H1 (cell line): ENCODE results near the gene PRDM15. TPM values are rescaled to one million over a fixed set of nuclear protein-coding genes. Genes with fewer than 3 reads are reported as not detected.
A peak's percentile ranks its signal among the peaks of the same experiment; 100 is the strongest.

ENCODE experiments used
- CTCF ChIA-PET: fragments of 300-600 bp; sonication (Branson Sonifier 250); formaldehyde crosslinking; loops from one replicate; lab custom pipeline; 2021; ENCODE audit not compliant: partially characterized antibody; lab: Charles Lee
- POLR2A ChIA-PET: fragments of 300-600 bp; sonication (Branson Sonifier 250); formaldehyde crosslinking; loops from one replicate; lab custom pipeline; 2021; ENCODE audit warnings: inconsistent platforms; ENCODE audit not compliant: partially characterized antibody; lab: Charles Lee
- DNase-seq, 2 experiments: peaks; one replicate each; pipeline versions ENCODE4 v3.0.0 to v3.0.0-alpha.2; 2010 to 2022; ENCODE audit warnings: low spot score in 2 of 2, low read depth in 1 of 2, mixed read lengths in 1 of 2
- FAIRE-seq: peaks from 2 replicates; lab custom pipeline; 2011; peaks lifted over from hg19 to GRCh38; lab: Jason Lieb, UNC
- H2AFZ ChIP-seq: 2 replicates; pipeline ENCODE4 v1.8.1; 2012; ENCODE audit warnings: low read length, inconsistent platforms
- H2AK5ac ChIP-seq: 2 replicates; pipeline ENCODE4 v1.6.1; 2013; ENCODE audit warnings: low read depth, low read length
- H2BK120ac ChIP-seq: replicated peaks from 2 replicates; pipeline ENCODE3; 2013; ENCODE audit warnings: low read depth, low read length, inconsistent platforms
- H2BK12ac ChIP-seq: 2 replicates; pipeline ENCODE4 v1.6.1; 2013; ENCODE audit warnings: low read depth, low read length
- H2BK15ac ChIP-seq: 2 replicates; pipeline ENCODE4 v1.6.1; 2013; ENCODE audit warnings: low read length
- H2BK20ac ChIP-seq: 2 replicates; pipeline ENCODE4 v1.6.1; 2013; ENCODE audit warnings: low read length
- H2BK5ac ChIP-seq: 2 replicates; pipeline ENCODE4 v1.6.1; 2013; ENCODE audit warnings: low read depth, low read length
- H3K14ac ChIP-seq: 2 replicates; pipeline ENCODE4 v1.6.1; 2013; ENCODE audit warnings: inconsistent platforms; ENCODE audit not compliant: insufficient read length
- H3K18ac ChIP-seq: 2 replicates; pipeline ENCODE4 v1.6.1; 2013; ENCODE audit warnings: low read length; ENCODE audit errors: extremely low read depth
- H3K23ac ChIP-seq: 2 replicates; pipeline ENCODE4 v1.6.1; 2013; ENCODE audit warnings: inconsistent platforms; ENCODE audit not compliant: insufficient read length
- H3K23me2 ChIP-seq: 2 replicates; pipeline ENCODE4 v1.6.1; 2013; ENCODE audit warnings: low read depth, low read length
- H3K27ac ChIP-seq: 2 replicates; pipeline ENCODE4 v1.6.1; 2011; ENCODE audit warnings: low read depth, low read length, inconsistent platforms
- H3K27me3 ChIP-seq, 4 experiments: replicated peaks in 1 of 4; 1 replicate in 1 of 4; 2 replicates in 3 of 4; pipeline versions ENCODE4 v1.6.1 to v1.8.1; 2011 to 2013; ENCODE audit warnings: low read length in 3 of 4, mild to moderate bottlenecking in 3 of 4, inconsistent platforms in 2 of 4, mixed read lengths in 2 of 4, moderate library complexity in 1 of 4; ENCODE audit not compliant: control insufficient read depth in 3 of 4, insufficient read depth in 3 of 4; ENCODE audit errors: extremely low read depth in 1 of 4
- H3K36me3 ChIP-seq, 4 experiments: 2 replicates each; pipeline versions ENCODE4 v1.6.1 to v1.8.1; 2011 to 2013; ENCODE audit warnings: mild to moderate bottlenecking in 4 of 4, low read length in 3 of 4, moderate library complexity in 2 of 4, control low read depth in 1 of 4, inconsistent platforms in 1 of 4; ENCODE audit not compliant: insufficient read depth in 4 of 4, control insufficient read depth in 2 of 4
- H3K4ac ChIP-seq: replicated peaks from 2 replicates; pipeline ENCODE3; 2013; ENCODE audit warnings: low read length, low read depth, mixed read lengths, inconsistent platforms; ENCODE audit not compliant: insufficient read length
- H3K4me1 ChIP-seq, 4 experiments: replicated peaks in 1 of 4; 1 replicate in 1 of 4; 2 replicates in 3 of 4; pipeline versions ENCODE4 v1.6.1 to v1.8.1; 2011 to 2013; ENCODE audit warnings: low read length in 3 of 4, inconsistent platforms in 2 of 4, mixed read lengths in 1 of 4; ENCODE audit not compliant: insufficient read depth in 4 of 4, control insufficient read depth in 3 of 4
- H3K4me2 ChIP-seq, 2 experiments: 2 replicates each; pipeline versions ENCODE4 v1.6.1 to v1.8.1; 2011 to 2013; ENCODE audit warnings: low read depth in 2 of 2, low read length in 2 of 2, control low read depth in 1 of 2, inconsistent platforms in 1 of 2, mild to moderate bottlenecking in 1 of 2; ENCODE audit not compliant: insufficient read depth in 1 of 2
- H3K4me3 ChIP-seq, 4 experiments: fragments of 200-600, 300-600 bp in 1 of 4; sonication (generic), shearing (Covaris generic), sonication (Bioruptor Twin) in 1 of 4; 2 replicates each; pipeline versions ENCODE4 v1.5.1 to v1.8.1; 2011 to 2016; ENCODE audit warnings: low read length in 4 of 4, low read depth in 3 of 4, control low read depth in 2 of 4, inconsistent platforms in 2 of 4, mild to moderate bottlenecking in 2 of 4, mixed read lengths in 1 of 4, moderate library complexity in 1 of 4; ENCODE audit not compliant: insufficient read depth in 2 of 4; ENCODE audit errors: extremely low read depth in 1 of 4
- H3K56ac ChIP-seq: replicated peaks from 2 replicates; pipeline ENCODE3; 2013; ENCODE audit warnings: low read depth, mild to moderate bottlenecking, mixed read lengths, low read length, inconsistent platforms; ENCODE audit not compliant: insufficient read length
- H3K79me1 ChIP-seq: 2 replicates; pipeline ENCODE4 v1.6.1; 2013; ENCODE audit warnings: low read depth, low read length, control low read depth
- H3K79me2 ChIP-seq, 2 experiments: 2 replicates each; pipeline versions ENCODE4 v1.6.1 to v1.8.1; 2012 to 2013; ENCODE audit warnings: low read length in 2 of 2, mild to moderate bottlenecking in 2 of 2, inconsistent platforms in 1 of 2; ENCODE audit not compliant: insufficient read depth in 2 of 2, control insufficient read depth in 1 of 2
- H3K9ac ChIP-seq, 4 experiments: replicated peaks in 1 of 4; 1 replicate in 1 of 4; 2 replicates in 3 of 4; pipeline versions ENCODE4 v1.6.1 to v1.8.1; 2011 to 2013; ENCODE audit warnings: low read depth in 3 of 4, low read length in 3 of 4, control low read depth in 2 of 4, mild to moderate bottlenecking in 2 of 4, moderate library complexity in 2 of 4, inconsistent platforms in 1 of 4; ENCODE audit errors: extremely low read depth in 1 of 4
- H3K9me3 ChIP-seq, 2 experiments: 2 replicates each; pipeline versions ENCODE4 v1.6.1 to v1.8.1; 2012 to 2013; ENCODE audit warnings: mild to moderate bottlenecking in 2 of 2, moderate library complexity in 2 of 2, control low read depth in 1 of 2, inconsistent platforms in 1 of 2, low read depth in 1 of 2, low read length in 1 of 2, mixed read lengths in 1 of 2; ENCODE audit not compliant: insufficient read depth in 2 of 2
- H4K20me1 ChIP-seq, 2 experiments: replicated peaks in 1 of 2; 2 replicates each; pipeline versions ENCODE3 to v1.8.1; 2011 to 2013; ENCODE audit warnings: inconsistent platforms in 2 of 2, low read length in 2 of 2, mild to moderate bottlenecking in 1 of 2; ENCODE audit not compliant: insufficient read depth in 2 of 2, control insufficient read depth in 1 of 2
- H4K5ac ChIP-seq: 2 replicates; pipeline ENCODE4 v1.6.1; 2013; ENCODE audit warnings: low read length, low read depth, mixed read lengths, inconsistent platforms; ENCODE audit not compliant: insufficient read length
- H4K8ac ChIP-seq: 2 replicates; pipeline ENCODE4 v1.8.0; 2013; ENCODE audit warnings: mild to moderate bottlenecking, moderate library complexity, low read length, inconsistent platforms; ENCODE audit not compliant: insufficient read depth; ENCODE audit errors: extremely low read depth
- H4K91ac ChIP-seq: replicated peaks from 2 replicates; pipeline ENCODE3; 2013; ENCODE audit warnings: low read length, mixed read lengths, inconsistent platforms; ENCODE audit not compliant: insufficient read length
- CBX8 ChIP-seq: fragments of 300-800, 300-1000 bp; sonication (generic); IDR thresholded peaks from 2 replicates; pipeline ENCODE4 v1.7.1; 2016; ENCODE audit warnings: low read depth, low read length, borderline replicate concordance
- EZH2 ChIP-seq: fragments of 200-600 bp; sonication (generic); IDR thresholded peaks from 2 replicates; pipeline ENCODE4 v1.7.1; 2012; ENCODE audit warnings: low read depth, mild to moderate bottlenecking, moderate library complexity, low read length, inconsistent platforms; ENCODE audit not compliant: severe bottlenecking
- FOSL1 ChIP-seq: IDR thresholded peaks from 2 replicates; pipeline ENCODE4 v1.6.1; 2011; ENCODE audit warnings: mild to moderate bottlenecking, low read depth, low read length, moderate library complexity; ENCODE audit not compliant: insufficient read depth
- HDAC2 ChIP-seq, 2 experiments: fragments of 300-600 bp in 1 of 2; sonication (generic) in 1 of 2; IDR thresholded peaks; 2 replicates each; pipeline ENCODE4 v1.6.1; 2011 to 2012; ENCODE audit warnings: low read depth in 2 of 2, low read length in 2 of 2, mild to moderate bottlenecking in 2 of 2, moderate library complexity in 2 of 2, borderline replicate concordance in 1 of 2, inconsistent platforms in 1 of 2
- KDM5A ChIP-seq: fragments of 200-600 bp; IDR thresholded peaks from 2 replicates; pipeline ENCODE4 v1.7.1; 2012; ENCODE audit warnings: mild to moderate bottlenecking, low read length, inconsistent platforms, mixed read lengths
- MAFK ChIP-seq: IDR thresholded peaks from 2 replicates; pipeline ENCODE4 v1.6.1; 2012; ENCODE audit warnings: low read depth, mild to moderate bottlenecking, improper control_type of control experiment, low read length
- MAX ChIP-seq: IDR thresholded peaks from 2 replicates; pipeline ENCODE4 v1.6.1; 2012; ENCODE audit warnings: inconsistent platforms
- NANOG ChIP-seq: IDR thresholded peaks from 2 replicates; pipeline ENCODE4 v1.6.1; 2011; ENCODE audit warnings: low read length, low read depth, mild to moderate bottlenecking, inconsistent platforms; ENCODE audit not compliant: insufficient read depth, poor library complexity, severe bottlenecking
- RAD21 ChIP-seq, 2 experiments: IDR thresholded peaks in 1 of 2; conservative IDR thresholded peaks in 1 of 2; 2 replicates each; pipeline ENCODE4 v1.6.1; 2011; ENCODE audit warnings: low read depth in 2 of 2, low read length in 2 of 2, improper control_type of control experiment in 1 of 2, inconsistent platforms in 1 of 2, mild to moderate bottlenecking in 1 of 2, moderate library complexity in 1 of 2
- SIN3A ChIP-seq, 2 experiments: IDR thresholded peaks in 1 of 2; conservative IDR thresholded peaks in 1 of 2; 2 replicates each; pipeline ENCODE4 v1.6.1; 2011 to 2012; ENCODE audit warnings: low read length in 2 of 2, improper control_type of control experiment in 1 of 2, low read depth in 1 of 2, mild to moderate bottlenecking in 1 of 2
- ZNF274 ChIP-seq: IDR thresholded peaks from 2 replicates; pipeline ENCODE4 v1.7.0; 2012; ENCODE audit warnings: low read length, borderline replicate concordance; ENCODE audit errors: extremely low read depth
- WGBS, 2 experiments: shearing (Covaris generic) in 1 of 2; methylation state at CpG; one replicate each; pipeline versions ENCODE4 v1.1.6 to v1.1.7; 2013 to 2015; ENCODE audit warnings: low lambda C conversion rate in 2 of 2, mixed read lengths in 2 of 2, inconsistent platforms in 1 of 2, low coverage in 1 of 2, missing lambda C conversion rate in 1 of 2; ENCODE audit not compliant: insufficient replicate concordance in 2 of 2, insufficient coverage in 1 of 2, insufficient read length in 1 of 2; ENCODE audit errors: extremely low coverage in 1 of 2, missing lambda C conversion rate in 1 of 2; 5-methylcytosine and 5-hydroxymethylcytosine counted together
- polyA plus RNA-seq, 7 experiments: library from polyadenylated mRNA; depleted of rRNA in 3 of 7; stranded (reverse) in 5 of 7; unstranded in 2 of 7; fragments of >200 nt in 5 of 7; fragments of 200-250 nt in 2 of 7; gene quantifications; 1 replicate in 5 of 7; 2 replicates in 1 of 7; 4 replicates in 1 of 7; pipeline versions ENCODE4 v1.2.1 to v1.2.3, GENCODE V29; 2011 to 2013; ENCODE audit warnings: missing spikeins in 2 of 7, mixed read lengths in 2 of 7
- total RNA-seq: library from RNA; stranded (reverse); fragmentation: NEBNext Ultra II Directional; extraction: Animal tissue kit (Norgen Biotek cat#: 25700); gene quantifications from 2 replicates; pipeline ENCODE4 v1.2.1, GENCODE V29; 2021

Gene PRDM15
- total and polyA plus RNA-seq, 2 of the 8 experiments (the other 6 are each of a cell fraction or from before 2014, with no cell fraction given), result 9.7 to 10.5 TPM

- Histone ChIP-seq H3K4me1 (peaks cover 31 to 54% (median 35%) of the 10 kb centered on the region in 4 experiments), H3K4me3 (peak overlapping the region; percentile 15 to 63 (median 52); a peak in 7 of 8 replicates), H3K79me1 (no peaks in the 10 kb centered on the region), H2AK5ac (peak overlapping the region; percentile 34; the same call in 1 of the 2 replicates), H3K23ac (no peak overlapping the region), H3K18ac (peak overlapping the region; percentile 0), H3K36me3 (no peaks in the 10 kb centered on the region), H3K4me2 (peak overlapping the region; percentile 87 to 99), H4K8ac (no peak overlapping the region), H4K5ac (no peak overlapping the region), H3K14ac (no peak overlapping the region), H2BK5ac (no peak overlapping the region), H3K23me2 (peaks cover 21% of the 10 kb centered on the region), H4K91ac (peak overlapping the region; percentile 45), H2BK15ac (no peak overlapping the region), H3K27me3 (peaks cover 22 to 64% (median 53%) of the 10 kb centered on the region in 4 experiments), H4K20me1 (peaks cover 7 to 8% of the 10 kb centered on the region in 2 experiments), H2AFZ (no peak overlapping the region), H2BK20ac (peak overlapping the region; percentile 73; the same call in 1 of the 2 replicates), H3K9ac (peak overlapping the region in 1 of 4 experiments; percentile 33; a peak in 1 of 7 replicates), H2BK12ac (peak overlapping the region; percentile 88), H3K4ac (no peak overlapping the region), H3K27ac (no peak overlapping the region), H3K79me2 (peaks cover 0 to 41% of the 10 kb centered on the region in 2 experiments; a peak in 3 of 4 replicates), H2BK120ac (peak overlapping the region; percentile 7), H3K9me3 (no peaks in the 10 kb centered on the region), H3K56ac (no peak overlapping the region)
- WGBS, 2 experiments, result 4% methylated on average over 16 of the region's 16 CpGs; no CpG with 5 or more reads in 1 of the 2 experiments
- POLR2A ChIA-PET, result interaction anchor here (0.7 to 4.2 kb wide), 8 partner anchors 7 to 146 kb away, joined by 3 to 23 read pairs (median 6); no protein-coding TSS in a partner anchor
- CTCF ChIA-PET, result interaction anchor here (1.0 to 9.1 kb wide), 5 partner anchors 10 to 151 kb away, joined by 3 to 71 read pairs (median 37); no protein-coding TSS in a partner anchor
- no peak for FAIRE-seq
- no peak for DNase-seq
- no peak for TF ChIP-seq MAFK
- no peak for TF ChIP-seq SIN3A (conservative IDR thresholded peaks at IDR 0.05 in 1 of 2, IDR thresholded peaks at IDR 0.05 in 1 of 2; ENCODE audit: low read depth in 1 of 2, low read length in 2 of 2)
- TF ChIP-seq NANOG, result no peak
- no peak for TF ChIP-seq CBX8
- TF ChIP-seq EZH2, result no peak
- TF ChIP-seq HDAC2 (IDR thresholded peaks at IDR 0.05; ENCODE audit: borderline replicate concordance in 1 of 2, low read depth in 2 of 2, low read length in 2 of 2), result no peak
- no peak for TF ChIP-seq FOSL1
- TF ChIP-seq ZNF274, result no peak
- TF ChIP-seq RAD21 (IDR thresholded peaks at IDR 0.05 in 1 of 2, conservative IDR thresholded peaks at IDR 0.05 in 1 of 2; ENCODE audit: low read depth in 2 of 2, low read length in 2 of 2), result no peak
- no peak for TF ChIP-seq KDM5A
- TF ChIP-seq MAX, result no peak
These were observed 116.4 kb downstream of the PRDM15 start for GRCh38 chr21:41762753-41763152.
